GM18873 (cell line): ENCODE data around the gene SYT17.

Experiments used
- ATAC-seq: cut with Tn5 transposase; IDR thresholded peaks from one replicate; pipeline ENCODE4 v1.9.1; 2021; ENCODE audit warnings: mild to moderate bottlenecking, moderate library complexity, moderate number of reproducible peaks; ENCODE audit not compliant: unreplicated experiment, low FRiP score

SYT17 gene, protein sequence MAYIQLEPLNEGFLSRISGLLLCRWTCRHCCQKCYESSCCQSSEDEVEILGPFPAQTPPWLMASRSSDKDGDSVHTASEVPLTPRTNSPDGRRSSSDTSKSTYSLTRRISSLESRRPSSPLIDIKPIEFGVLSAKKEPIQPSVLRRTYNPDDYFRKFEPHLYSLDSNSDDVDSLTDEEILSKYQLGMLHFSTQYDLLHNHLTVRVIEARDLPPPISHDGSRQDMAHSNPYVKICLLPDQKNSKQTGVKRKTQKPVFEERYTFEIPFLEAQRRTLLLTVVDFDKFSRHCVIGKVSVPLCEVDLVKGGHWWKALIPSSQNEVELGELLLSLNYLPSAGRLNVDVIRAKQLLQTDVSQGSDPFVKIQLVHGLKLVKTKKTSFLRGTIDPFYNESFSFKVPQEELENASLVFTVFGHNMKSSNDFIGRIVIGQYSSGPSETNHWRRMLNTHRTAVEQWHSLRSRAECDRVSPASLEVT

DNA sequence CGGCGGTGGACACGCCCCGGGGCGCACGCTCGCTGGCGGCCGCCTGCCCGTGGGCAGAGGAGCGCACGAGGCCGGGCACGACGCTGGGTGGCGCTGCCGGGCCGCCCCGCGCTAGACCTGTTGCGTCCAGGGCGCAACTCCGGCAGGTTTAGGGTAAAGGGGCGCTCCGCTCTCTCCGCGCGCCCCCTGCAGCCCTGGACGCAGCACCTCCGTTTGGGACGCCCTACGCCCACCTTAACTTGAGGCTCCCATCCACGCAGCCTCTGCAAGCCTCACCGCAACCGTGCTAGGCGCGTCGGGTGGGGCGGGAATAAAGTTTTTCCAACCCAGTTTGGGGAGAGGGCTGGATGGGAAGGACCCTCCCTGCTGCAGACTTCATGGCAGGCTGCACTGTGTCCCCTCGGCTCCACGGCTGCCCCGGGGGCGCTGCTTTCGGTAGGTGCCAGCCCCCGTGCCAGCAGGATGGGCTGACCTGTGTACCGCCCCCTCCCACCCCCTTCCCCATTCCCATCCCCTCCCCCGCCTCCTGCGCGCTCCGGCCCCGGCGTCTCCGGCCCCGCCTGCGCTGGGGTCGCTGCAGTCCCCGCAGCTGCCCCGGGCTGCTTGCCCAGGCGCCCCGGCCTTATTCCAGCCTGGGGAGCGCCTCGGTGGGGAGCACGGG lies at the start of gene SYT17:
Gene SYT17 (plus strand): TSS at position 531 of the 661 bp plus-strand sequence. CDS start 407 bp downstream, outside the sequence.
- no peak for ATAC-seq

DNA sequence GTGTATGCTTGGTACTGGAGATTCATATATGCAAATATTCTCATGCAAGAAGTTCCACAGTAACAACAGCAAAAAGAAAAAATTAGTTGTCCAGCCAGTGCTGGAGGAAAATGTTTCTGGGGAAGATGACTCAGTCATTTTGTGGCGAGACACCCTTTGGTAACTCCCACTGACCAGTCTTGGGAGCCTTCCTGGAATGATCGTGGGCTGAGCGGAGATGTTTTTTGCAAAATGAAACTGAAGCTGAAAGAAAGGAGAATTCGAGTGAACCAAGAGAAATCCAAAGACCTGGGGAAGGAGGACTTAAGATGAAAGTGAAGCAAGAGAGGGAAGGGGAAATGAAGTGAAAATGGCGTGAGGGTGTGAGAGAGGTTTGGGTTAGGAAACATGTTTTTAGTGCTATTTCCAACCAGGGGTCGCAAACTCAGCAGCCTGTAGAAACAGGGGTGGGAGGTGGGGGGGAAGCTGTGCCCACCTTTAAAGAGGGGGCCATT lies 49.1 kb upstream of the SYT17 start:
- no peak for ATAC-seq

DNA sequence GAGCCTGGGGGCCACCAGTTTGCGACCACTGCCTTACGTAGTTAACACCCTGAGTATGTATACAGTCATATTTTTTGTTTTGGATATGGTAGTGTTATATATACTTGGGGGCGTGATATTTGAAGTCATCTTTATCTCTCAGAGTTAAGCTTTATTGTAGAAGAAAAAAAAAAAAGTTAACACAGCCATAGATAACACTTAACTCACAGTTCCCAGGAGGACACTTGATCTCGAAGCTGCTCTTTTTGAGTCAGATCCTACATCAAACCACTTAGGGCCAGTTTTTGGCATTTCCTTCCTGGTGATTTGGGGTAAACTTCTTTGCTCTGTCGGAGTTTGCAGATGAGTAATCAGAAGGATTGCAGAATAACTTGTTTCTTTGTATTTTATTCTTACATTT lies 48.5 kb upstream of the SYT17 start:
- ATAC-seq, result no peak

DNA sequence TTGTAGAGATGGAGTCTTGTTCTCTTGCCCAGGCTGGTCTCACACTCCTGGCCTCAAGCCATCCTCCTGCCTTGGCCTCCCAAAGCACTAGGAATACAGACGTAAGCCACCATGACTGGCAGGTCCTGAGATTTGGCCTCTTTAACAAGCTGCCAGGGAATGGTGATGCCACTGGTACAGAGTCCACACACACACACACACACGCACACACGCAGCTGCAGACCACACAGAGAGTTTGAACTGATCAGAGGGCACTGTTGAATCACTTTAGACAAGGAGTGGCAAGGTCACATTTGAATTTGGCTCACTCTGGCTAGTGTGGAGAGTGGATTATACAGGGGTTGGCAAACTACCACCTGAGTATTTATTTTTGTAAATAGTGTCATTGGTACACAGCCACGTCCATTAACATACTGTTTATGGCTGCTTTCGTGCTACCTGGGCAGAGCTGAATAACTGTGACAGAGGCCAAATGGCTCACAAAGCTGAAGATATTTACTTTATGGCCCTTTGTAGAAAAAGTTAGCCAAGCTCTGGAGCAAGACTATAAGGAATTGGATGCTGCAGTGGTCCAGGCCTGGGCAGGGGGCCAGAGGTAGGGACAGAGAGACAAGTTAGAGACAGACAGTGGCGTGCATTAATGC lies 44.4 kb upstream of the SYT17 start:
- ATAC-seq, result no peak

DNA sequence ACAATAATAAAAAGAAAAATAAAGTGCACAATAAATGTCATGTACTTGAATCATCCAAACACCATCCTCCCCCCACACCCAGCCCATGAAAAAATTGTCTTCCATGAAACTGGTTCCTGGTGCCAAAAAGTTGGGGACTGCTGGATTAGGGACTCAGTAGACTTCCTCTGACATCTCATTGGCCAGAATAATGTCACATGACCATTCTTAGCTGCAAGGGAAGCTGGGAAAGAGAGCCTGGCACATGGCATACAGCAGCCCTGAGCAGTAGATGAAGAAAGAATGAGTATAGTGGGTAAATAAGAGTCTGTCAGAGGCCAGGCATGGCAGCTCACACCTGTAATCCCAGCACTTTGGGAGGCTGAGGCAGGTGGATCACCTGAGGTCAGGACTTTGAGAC lies 41.7 kb upstream of the SYT17 start:
- ATAC-seq, result no peak

DNA sequence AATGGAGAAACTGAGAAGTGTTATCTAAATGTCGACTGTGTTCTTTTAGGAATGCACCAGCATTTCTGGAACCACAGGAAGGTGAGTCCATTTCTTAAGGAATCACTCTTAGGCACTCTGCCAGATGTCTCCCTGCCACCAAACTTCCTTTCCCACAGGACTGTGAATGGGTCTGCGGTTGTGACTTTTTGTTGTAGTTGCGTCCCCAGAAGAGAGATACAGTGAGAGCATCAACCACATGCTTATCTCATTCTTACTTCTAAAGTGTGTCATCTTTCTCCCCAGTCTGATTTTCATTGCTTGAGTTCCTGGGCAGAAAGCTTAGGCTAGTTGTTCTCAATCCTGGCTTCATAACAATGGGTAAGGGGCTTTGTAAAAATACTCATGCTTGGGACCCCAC lies 40.8 kb upstream of the SYT17 start:
- ATAC-seq, result no peak

DNA sequence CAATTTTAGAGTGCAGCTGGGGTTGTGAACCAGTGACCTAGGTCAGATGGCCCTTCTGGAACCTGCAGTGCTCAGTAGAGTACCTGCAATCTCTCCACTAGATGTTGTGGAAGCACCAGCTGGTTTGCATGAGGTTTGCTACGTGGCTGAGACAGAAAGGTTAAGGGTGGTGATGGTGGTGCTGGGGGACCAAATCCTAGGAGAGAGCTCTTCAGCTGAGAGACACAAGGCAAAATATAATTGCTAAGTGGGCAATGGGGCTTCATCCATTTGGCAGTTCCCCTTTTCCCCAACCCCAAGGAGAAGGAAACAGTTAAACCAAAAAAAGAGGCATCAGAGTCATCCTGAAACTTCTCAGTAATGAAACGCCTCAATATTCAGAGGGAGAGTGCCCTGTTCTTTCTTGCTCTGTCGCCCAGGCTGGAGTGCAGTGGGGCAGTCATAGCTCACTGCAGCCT lies 40.3 kb upstream of the SYT17 start:
- ATAC-seq, result no peak

DNA sequence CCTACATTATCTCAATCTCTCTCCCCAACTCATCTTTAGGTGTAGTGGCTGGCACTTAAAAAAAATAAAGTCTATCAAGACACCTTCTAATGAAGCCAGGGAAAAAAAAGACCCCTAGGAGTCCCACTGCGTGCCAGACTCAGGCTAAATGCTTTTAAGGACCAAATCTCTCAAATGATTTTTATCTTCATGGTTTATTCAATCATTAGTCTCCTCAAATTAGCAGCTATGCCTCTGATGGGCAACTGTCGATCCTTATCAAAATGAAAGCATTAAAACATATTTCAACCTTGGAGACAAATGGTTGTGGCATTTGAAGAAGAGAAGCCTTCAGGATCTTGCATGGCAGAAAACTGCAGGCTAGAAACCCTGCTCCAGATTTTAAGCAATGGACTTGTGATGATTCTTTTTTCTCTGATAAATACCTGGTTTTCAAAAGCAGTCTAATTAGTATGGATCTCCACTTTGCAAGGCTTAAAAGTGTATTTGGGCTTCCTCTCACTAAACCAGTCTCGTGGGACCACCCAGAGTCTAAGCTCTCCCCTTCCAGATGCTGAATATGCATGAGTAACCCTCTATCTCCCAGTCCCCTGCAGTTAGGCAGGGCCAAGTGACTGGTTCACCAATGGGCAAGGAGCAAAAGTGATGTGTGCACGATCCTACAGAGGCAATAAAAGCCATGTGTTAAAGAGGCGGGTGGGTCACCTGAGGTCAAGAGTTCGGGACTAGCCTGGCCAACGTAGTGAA lies 39.4 kb upstream of the SYT17 start:
- ATAC-seq, result no peak

DNA sequence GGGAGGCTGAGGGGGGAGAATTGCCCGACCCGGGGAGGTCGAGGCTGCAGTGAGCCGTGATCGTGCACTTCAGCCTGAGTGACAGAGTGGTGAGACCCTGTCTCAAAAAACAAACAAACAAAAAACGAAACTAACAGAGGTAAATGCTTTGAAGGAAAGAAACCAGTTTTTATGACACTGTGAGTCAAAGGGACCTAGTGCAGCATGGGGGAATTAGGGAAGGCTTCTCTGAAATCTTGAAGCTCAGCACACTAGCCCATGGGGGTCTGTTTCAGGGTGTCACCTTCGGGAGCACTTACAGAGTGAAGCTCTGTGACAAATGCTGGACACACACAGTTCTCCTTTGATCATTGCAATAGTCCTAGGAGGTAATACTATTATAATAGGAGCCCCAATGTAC lies 37.7 kb upstream of the SYT17 start:
- ATAC-seq, result no peak

DNA sequence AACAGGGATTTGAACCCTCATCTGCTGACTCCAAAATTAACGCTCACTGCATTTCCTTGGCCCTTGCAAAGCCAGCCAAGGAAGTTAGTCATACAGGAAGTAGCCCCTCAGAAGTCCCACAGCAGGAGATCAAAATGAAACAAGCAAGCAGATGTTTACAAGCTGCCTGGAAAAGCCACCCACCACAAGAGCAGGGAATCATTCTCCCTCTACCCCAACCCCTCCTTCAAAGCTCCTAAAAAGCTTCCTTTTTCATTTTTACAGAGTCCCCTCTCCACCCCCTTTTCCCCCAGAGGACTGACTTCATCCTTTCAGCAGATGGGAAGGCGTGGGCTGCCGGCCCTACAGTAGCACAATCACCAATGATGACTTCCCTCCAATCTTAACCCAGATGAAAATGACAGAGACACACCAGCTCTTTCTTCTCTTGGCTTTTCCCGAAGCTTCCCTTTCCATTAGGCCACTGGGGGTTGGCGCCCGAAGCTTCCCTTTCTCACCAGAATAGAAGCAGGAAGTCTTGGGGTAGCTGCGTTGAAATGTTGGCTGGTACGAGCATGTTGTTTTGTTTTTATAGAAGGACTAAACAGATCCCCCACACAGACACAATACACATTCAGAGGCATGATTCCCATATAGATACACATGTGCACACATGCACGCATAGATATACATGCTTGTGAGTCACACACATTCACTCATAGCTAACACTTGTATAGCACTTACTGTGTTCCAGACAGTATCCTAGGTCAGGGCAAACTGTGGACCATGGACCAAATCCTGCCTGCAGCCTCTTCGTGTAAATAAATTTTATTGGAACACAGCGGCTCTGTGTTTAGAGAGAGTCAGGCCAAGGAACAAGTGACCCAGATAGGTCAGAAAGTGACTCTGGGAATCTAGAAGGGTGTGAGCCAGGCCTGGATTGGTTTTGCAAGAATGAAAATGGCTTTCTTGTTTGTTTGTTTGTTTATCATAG lies 36.9 kb upstream of the SYT17 start:
- no peak for ATAC-seq

DNA sequence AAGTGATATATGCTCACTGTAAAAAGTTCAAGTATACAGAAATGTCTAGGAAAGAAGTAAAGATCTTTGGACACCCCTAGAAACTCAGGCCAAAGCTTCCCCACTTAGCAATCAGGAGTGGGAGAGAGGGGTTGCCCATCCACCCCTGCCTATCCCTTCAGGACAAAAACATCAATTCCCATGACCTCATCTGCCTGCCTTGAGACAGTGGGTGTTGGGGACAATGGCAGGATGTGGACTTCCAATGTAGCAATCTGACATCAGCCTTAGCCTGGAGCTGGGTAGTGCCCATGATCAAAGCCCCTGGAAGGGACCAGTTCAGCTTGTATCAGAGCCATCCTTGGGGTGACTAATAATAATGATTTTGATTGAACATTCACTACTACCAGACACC lies 36.2 kb upstream of the SYT17 start:
- ATAC-seq, result no peak

DNA sequence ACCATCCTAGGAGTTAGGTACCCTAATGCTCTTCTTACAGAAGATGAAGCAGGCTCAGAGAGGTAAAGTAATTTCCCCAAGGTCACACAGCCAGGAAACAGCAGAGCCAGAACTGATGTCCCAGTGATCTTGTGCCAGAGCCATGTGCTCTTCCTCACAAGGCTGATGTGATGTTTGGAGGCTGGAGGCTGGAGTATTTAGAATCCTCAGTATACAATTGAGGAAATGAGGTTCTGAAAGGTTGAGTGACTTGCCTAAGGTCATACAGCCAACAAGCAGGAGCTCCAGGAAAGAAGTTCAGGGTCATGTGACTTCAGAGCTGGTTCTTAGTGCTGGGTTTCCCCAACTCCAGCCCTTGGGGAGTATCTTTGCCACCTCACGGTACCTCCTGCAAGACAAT lies 35.8 kb upstream of the SYT17 start:
- no peak for ATAC-seq

DNA sequence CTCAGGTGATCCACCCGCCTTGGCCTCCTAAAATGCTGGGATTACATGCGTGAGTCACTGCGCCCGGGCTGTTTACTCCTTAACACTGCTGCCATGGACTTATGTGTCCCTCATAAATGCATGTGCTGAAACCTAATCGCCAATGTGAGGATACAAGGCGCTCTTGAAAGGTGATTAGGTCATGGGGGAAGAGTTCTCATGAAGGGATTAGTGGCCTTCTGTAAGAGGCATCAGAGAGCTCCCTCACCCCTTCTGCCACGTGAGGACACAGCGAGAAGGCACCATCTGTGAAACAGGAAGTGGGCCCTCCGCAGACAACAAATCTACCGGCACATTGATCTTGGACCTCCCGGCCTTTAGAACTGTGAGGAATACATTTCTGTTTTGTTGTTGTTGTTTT lies 35.1 kb upstream of the SYT17 start:
- no peak for ATAC-seq

DNA sequence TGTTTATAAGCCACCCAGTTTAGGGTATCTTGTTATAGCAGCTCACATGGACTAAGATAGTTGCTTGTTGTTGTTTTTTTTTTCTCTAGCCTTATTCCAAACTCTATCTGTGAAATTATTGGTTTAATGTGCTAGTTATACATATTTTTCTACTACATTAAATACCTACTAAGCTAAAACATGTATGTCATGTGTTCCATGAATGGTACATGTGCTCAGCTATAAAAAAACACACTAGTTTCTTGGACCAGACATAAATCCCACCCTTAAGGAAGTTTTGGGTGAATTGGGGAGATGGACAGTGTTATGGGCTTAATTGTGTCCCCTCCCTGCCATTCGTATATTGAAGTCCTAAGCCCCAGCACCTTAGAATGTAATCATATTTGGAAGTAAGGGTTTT lies 34.4 kb upstream of the SYT17 start:
- no peak for ATAC-seq

DNA sequence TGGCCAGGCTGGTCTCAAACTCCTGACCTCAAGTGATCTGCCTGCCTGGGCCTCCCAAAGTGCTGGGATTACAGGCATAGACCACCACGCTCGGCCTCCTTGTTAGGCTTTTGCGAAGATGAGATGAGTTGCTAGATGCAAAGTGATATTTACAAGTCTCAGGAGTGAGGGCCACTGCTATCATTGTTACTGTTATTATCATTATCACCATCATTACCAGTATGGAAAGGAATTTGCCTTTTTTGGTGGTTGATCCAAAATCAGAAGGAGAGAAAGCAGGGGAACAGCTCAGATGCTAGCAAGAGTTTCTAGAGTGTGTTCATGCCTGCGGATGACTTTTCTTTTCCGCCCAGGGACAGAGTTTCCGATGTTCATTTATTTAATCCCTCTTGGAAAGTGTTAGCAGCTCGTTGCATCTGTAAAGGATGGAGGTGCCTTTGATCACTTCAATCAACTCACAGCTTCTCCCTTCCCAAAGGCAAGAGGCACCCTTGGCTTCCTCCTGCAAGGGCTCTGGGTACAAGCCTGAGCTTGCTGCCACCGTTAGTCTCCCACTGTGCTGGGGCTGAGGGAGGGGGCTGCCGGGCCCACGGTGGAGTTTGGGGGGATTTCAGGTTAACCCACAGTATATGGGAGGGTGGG lies 32.7 kb upstream of the SYT17 start:
- ATAC-seq, result no peak

DNA sequence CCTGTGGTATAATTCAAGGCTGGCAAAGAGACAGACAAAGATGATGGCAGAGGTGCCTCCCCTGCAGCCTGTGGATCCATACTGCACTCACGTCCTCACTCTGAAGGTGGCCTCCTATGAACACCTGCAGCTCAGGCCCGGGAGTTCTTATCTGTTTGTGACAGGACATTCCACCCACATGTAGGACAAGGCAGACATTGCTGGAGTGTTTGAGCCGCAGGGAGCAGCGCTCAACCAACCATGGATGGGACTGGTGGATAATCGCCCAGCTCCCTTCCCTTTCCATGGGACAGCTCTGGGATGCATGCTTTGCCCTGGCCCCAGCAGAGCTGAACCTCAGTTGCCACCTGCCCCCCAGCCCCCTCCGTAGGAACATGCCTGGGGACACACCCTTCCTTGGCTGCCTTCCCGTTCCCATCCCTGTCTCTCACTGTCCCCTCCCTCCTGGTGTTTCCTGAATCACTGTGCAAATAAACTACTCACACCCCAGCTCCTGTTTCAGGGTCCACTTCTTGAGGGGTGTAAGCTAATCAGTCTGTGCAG lies 32.1 kb upstream of the SYT17 start:
- ATAC-seq, result no peak

DNA sequence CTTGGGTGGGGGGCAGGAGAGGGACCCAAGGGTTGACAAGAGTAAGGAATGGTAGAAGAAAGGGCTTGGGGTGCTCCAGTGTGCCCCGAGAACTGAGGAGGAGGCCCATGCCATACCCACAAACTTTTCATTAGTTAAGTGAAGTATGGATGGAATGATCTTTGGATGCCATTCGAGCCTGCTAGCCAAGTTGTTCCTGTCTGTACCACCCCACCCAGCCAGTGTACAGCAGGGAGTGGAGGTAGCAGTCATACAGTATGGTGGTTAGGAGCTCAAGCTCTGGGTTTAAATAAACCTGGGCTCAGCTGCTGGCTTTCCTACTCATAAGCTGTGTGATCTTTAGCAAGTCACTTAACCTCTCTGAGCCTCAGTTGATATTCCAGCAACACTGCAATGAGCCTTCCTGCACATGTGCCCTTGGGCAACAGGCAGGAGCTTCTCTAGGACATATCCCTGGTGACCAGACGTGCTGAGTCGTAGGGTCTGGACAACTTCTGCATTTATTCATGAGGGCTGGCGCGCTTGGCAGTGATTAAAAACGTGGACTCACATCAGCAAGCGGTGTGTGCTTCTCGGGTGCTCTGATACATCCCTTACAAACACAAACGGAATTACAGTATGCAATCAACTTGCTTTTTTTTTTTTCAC lies 31.4 kb upstream of the SYT17 start:
- ATAC-seq, result no peak
